ENCODE results near the gene HTT-AS.

The HTT-AS gene

GRCh38 chr4:3077796-3078195 lies 3.5 kb upstream of the HTT-AS start:
- H3K4me3 ChIP-seq (ENCODE audit: low read depth, low read length), result peak overlapping the region; percentile 91

DNA sequence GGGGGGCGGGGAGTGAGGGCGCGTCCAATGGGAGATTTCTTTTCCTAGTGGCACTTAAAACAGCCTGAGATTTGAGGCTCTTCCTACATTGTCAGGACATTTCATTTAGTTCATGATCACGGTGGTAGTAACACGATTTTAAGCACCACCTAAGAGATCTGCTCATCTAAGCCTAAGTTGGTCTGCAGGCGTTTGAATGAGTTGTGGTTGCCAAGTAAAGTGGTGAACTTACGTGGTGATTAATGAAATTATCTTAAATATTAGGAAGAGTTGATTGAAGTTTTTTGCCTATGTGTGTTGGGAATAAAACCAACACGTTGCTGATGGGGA lies 1.3 kb upstream of the HTT-AS start:
- TF ChIP-seq CTCF (IDR thresholded peaks at IDR 0.05; ENCODE audit: insufficient read depth, low read depth, low read length, missing control alignments), result no peak
- peak overlapping the region; percentile 91 for H3K4me3 ChIP-seq (ENCODE audit: low read depth, low read length)

More at GRCh38 chr4:3077796-3078195, 3.5 kb upstream of the HTT-AS start:
- no peak for TF ChIP-seq CTCF (IDR thresholded peaks at IDR 0.05; ENCODE audit: insufficient read depth, low read depth, low read length, missing control alignments)
- DNase-seq (ENCODE audit: low read depth), result peak; percentile 93

DNA sequence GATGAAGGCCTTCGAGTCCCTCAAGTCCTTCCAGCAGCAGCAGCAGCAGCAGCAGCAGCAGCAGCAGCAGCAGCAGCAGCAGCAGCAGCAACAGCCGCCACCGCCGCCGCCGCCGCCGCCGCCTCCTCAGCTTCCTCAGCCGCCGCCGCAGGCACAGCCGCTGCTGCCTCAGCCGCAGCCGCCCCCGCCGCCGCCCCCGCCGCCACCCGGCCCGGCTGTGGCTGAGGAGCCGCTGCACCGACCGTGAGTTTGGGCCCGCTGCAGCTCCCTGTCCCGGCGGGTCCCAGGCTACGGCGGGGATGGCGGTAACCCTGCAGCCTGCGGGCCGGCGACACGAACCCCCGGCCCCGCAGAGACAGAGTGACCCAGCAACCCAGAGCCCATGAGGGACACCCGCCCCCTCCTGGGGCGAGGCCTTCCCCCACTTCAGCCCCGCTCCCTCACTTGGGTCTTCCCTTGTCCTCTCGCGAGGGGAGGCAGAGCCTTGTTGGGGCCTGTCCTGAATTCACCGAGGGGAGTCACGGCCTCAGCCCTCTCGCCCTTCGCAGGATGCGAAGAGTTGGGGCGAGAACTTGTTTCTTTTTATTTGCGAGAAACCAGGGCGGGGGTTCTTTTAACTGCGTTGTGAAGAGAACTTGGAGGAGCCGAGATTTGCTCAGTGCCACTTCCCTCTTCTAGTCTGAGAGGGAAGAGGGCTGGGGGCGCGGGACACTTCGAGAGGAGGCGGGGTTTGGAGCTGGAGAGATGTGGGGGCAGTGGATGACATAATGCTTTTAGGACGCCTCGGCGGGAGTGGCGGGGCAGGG lies 711 bp upstream of the HTT-AS start:
- TF ChIP-seq CTCF (IDR thresholded peaks at IDR 0.05; ENCODE audit: insufficient read depth, low read depth, low read length, missing control alignments), result no peak
- H3K4me3 ChIP-seq (ENCODE audit: low read depth, low read length), result peak overlapping the region; percentile 91
- peak; percentile 89 for DNase-seq (ENCODE audit: low read depth)

More for the DNA sequence above, 1.3 kb upstream of the HTT-AS start:
- no peak for DNase-seq (ENCODE audit: low read depth)

- DNase-seq (ENCODE audit: low read depth), result no peak
- peak overlapping the region; percentile 71 for H3K4me3 ChIP-seq (ENCODE audit: low read depth, low read length)
- no peak for TF ChIP-seq CTCF (IDR thresholded peaks at IDR 0.05; ENCODE audit: insufficient read depth, low read depth, low read length, missing control alignments)
Measured at GRCh38 chr4:3073158-3074077, 920 bp downstream of the HTT-AS start.

DNA sequence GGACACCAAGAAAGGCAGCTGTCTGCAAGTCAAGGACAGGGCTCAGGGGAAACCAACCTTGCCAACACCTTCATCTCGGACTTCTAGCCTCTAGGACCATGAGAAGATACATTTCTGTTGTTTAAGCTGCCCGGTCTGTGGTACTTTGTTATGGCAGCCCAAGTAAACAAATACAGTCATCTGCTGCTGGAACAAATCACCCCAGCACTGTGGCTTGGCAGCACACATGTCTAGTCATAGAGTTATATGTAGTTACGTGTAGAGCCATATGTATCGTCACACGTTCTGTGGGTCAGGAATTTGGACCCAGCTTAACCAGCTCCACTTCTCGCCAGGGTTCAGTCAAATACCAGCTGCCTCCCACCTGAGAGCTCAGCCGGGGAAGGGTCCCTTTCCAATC lies 2.5 kb downstream of the HTT-AS start:
- TF ChIP-seq CTCF (IDR thresholded peaks at IDR 0.05; ENCODE audit: insufficient read depth, low read depth, low read length, missing control alignments), result no peak
- DNase-seq (ENCODE audit: low read depth), result no peak
- H3K4me3 ChIP-seq (ENCODE audit: low read depth, low read length), result no peak overlapping the region

GRCh38 chr4:3070709-3071500 lies 3.4 kb downstream of the HTT-AS start:
- H3K4me3 ChIP-seq (ENCODE audit: low read depth, low read length), result no peak overlapping the region
- no peak for DNase-seq (ENCODE audit: low read depth)
- TF ChIP-seq CTCF (IDR thresholded peaks at IDR 0.05; ENCODE audit: insufficient read depth, low read depth, low read length, missing control alignments), result no peak
